DMS 273 (cell line): ENCODE data around the gene PILRA.

Experiments used
- DNase-seq: peaks from one replicate; lab custom pipeline; 2025; ENCODE audit not compliant: unreplicated experiment; lab: John Stamatoyannopoulos, UW

Gene PILRA

DNA sequence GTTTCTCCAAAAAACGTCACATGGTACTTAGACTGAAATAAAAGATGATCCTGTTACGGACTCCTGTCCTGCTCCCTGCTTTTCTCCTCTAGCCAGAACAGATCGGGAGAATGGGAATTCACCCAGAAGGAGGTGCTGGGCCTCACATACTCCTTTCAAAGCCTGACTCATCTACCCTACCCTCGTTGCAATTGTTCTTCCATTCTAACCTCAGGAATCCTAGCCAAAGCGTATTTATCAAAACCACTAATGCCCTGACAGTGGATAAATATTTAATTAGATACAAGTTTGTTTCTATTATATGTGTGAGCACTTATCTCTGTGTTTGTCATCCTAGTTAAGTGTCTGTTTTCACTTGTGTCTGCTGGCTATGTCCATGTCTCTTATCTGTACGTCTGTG is 33.5 kb downstream of the PILRA start:
- no peak for DNase-seq

DNA sequence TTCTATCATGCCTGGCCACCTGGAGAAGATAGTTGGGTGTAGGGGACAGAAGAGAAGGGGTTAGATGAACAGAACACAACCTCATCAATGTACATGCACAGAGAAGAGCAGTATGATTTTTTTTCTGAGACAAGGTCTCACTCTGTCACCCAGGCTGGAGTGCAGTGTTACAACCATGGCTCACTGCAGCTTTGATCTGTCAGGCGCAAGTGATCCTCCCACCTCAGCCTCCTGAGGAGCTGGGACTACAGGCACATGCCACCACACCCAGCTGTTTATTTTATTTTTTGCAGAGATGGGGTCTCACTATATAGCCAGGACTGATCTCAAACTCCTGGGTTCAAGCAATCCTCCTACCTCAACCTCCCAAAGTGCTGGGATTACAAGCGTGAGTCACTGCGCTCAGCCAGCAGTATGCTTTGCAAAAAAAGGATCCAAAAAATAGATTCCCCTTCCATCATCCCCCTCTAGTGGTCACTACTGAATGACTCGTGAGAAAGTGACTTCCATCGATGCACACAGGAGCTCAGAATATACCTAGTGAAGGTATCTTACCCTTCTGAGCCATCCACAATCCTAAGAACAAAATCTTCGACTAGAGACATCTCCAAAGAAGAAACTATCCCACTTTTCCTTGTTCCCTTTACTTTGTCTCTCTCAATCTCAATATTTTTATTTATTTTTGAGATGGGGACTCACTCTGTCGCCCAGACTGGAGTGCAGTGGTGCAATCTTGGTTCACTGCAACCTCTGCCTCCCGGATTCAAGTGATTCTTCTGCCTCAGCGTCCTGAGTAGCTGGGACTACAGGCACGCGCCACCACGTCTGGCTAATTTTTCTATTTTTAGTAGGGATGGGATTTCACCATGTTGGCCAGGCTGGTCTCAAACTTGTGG is 34.2 kb downstream of the PILRA start:
- peak; percentile 88 for DNase-seq

GRCh38 chr7:100411101-100411500 is 37.8 kb downstream of the PILRA start:
- no peak for DNase-seq

- DNase-seq = no peak
These were observed 40.1 kb downstream of the PILRA start for GRCh38 chr7:100413346-100413745.

DNA sequence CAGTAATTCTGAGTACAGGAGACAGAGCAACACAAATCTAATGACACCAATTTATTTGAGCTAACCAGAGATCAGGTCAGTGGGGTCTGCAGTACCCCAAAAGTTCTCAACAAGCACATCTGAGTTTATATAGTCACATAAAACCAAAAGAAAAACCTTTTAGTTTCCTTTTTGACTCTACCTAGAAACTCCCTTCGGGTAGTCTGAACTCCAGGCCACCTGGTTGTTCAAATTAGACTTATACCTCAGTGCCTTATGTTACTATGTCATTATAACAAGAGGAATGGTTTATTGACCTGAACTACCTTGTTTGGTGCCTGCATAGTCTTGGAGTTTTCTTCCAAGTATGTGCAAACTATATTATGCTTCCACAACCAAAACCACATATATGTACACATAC is 40.6 kb downstream of the PILRA start:
- DNase-seq = no peak

- no peak for DNase-seq
These were observed 42.2 kb downstream of the PILRA start for GRCh38 chr7:100415448-100415847.

DNA sequence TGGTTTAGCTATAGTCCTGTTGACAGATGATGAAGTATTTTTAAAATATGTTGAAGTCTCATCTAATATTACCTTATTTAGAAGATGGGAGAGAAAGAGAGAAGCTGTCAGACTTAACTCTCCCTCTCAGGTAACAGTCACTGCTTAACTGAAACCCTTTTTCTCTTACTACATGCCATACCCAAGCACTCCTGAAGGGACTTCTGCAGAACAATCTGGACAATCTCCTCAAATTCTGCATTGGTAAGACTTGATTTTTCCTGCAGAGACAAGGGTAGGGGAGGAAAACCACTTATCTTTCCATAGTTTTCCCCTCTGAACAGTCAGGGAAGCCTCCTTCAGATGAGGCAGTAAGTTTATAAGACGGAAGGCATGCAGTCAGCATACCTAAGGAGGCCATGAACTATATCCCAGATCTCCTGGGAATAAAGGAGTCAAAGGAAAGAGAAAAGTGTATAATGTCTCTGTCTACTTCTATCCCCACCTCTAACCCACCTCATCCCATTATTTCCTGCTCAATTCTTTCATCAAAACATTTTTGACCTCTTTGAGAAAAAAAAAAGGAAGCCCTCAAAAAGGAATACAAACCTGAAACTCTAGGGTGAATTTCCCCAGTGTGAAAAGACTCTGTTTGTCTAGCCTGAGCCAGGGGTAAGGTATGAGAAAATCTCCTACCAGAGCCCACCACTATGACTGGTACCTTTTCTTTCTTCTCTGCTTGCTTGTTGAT is 45.8 kb downstream of the PILRA start:
- DNase-seq = no peak

DNA sequence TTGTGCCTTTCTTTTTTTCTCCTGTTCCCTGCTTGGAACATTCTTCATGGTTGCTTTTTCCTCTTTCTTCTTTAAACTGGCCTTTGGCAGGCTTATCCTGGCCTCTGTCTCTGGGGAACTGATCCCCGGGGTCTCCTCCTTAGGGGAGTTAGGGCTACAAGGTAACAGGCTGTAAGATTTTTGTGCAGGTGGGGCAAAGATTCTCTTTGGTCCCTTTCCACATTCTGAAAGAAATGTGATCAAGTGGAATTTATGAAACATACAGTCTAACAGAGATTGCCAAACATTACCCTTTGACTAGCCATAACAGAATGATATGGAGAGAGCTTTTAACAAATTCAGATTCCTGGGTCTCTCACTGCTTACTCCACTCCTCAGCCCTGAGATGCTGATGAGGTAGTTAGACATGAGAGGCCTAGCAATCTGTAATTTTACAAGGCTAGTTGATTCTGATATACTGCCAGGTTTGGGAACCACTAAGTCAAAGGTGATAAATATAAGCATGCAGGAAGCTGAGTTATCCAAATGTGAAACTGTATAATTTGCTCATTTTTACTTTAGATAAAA is 46.5 kb downstream of the PILRA start:
- DNase-seq = no peak

GRCh38 chr7:100423315-100423714 is 50.0 kb downstream of the PILRA start:
- no peak for DNase-seq

- no peak for DNase-seq
These were observed 52.1 kb downstream of the PILRA start for GRCh38 chr7:100425347-100425746.

DNA sequence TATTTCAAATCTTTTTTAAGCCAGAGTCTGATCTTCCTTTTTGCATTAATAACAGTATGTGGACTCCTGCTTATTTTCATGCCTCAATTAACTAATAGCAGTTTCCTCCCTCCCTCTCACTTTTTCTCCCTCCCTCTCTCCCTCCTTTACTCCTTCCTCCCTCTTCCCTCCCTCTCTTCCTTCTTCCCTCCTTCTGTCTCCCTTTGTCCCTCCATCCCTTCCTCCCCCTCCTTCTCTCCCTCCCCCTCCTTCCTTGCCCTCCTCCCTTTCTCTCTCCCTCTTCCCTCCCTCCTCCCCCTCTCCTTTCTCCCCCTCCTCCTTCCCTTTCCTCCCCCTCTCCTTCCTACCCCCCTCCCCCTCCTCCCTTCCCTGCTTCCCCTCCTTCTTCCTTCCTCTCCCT is 53.2 kb downstream of the PILRA start:
- DNase-seq = no peak

GRCh38 chr7:100427762-100428198 is 54.5 kb downstream of the PILRA start:
- no peak for DNase-seq

- DNase-seq = peak; percentile 99
These were observed 55.1 kb downstream of the PILRA start, which contains the start of gene ZCWPW1 for GRCh38 chr7:100428199-100428966. Gene ZCWPW1, minus strand, starts transcription at chr7:100428703. Its CDS starts 8,054 bp downstream, at chr7:100420649.

DNA sequence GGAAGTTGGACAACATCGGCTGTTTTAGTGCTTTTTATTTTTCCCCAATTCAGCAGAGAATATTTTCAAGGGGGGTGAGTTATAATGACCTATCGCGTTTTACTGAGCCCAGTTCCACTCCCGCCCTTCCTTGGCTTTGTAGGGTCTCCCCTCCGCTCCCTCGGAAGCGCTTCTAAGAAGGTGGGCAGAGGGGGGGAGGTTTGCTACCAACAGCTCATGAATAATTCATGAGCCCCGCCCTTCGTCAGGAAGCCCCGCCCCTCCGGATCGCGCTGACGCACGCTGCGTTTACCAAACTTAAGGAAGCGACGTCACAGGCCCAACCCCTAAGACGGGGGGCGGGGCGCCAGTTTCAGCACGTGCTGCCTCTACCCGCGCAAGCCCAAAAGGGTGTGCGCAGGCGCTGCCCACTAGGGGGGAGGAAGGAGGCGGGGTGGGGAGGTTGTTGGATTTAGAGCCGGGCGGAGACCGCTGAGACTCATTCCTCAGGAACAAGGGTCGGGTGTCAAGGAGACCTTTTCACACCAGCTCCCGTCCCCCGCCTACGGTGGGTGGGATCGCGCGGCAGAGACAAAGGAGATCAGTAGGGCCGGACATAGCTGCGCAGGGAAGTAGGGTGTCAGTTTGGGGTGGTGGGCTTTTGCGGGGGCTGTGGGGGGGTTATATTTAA is 55.8 kb downstream of the PILRA start:
- DNase-seq = peak; percentile 100

DNA sequence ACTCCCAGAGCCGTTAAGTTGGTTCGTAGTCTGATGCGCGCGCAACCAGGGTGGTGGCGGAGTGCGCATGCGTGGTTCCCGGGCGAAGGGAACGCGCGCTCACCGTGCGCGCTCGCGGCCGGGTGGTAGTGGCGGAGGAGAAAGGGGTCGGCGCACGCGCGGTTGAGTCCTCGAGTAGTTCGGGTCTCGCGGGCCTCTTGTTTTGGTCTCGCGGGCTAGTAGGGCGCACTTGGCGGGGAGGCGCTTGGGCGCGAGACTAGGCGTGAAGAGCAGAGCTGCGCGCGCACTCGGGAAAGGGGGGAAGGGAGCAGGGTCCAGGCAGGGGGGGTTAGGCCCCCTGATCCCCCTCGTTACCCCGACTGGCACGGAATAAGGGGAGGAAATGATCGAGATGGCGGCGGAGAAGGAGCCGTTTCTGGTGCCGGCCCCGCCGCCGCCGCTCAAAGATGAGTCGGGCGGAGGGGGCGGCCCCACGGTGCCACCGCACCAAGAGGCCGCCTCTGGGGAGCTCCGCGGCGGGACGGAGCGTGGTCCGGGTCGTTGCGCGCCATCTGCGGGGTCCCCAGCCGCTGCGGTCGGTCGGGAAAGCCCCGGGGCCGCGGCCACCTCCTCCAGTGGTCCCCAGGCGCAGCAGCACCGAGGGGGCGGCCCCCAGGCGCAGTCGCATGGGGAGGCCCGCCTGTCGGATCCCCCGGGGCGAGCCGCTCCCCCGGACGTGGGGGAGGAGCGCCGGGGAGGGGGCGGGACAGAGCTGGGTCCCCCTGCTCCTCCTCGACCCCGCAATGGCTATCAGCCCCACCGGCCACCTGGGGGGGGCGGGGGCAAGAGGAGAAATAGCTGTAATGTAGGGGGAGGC is 56.6 kb downstream of the PILRA start, which contains the start of gene MEPCE:
Gene MEPCE, plus strand, starts transcription at position 195 of the 856 bp plus-strand sequence. Its CDS starts 188 bp downstream, at position 383.
- DNase-seq = peak; percentile 100

- no peak for DNase-seq
These were observed 57.4 kb downstream of the PILRA start for GRCh38 chr7:100430493-100431285.

- DNase-seq = no peak
These were observed 58.0 kb downstream of the PILRA start for GRCh38 chr7:100431286-100431735.

GRCh38 chr7:100432053-100432452 is 58.8 kb downstream of the PILRA start:
- DNase-seq = no peak
